HCT116 (cell line): ENCODE measurements around the gene FXYD6.

Source experiments
- CEBPB ChIP-seq: IDR thresholded peaks from 2 replicates; pipeline ENCODE4 v1.6.1; 2012; ENCODE audit warnings: low read depth
- EZH2 ChIP-seq: fragments of 200-600 bp; sonication (generic); IDR thresholded peaks from 2 replicates; pipeline ENCODE4 v1.6.1; 2017; ENCODE audit warnings: antibody characterized with exemption, mixed run types
- POLR2A ChIP-seq: IDR thresholded peaks from 2 replicates; pipeline ENCODE4 v1.7.0; 2011; ENCODE audit warnings: borderline replicate concordance; ENCODE audit not compliant: insufficient read depth, insufficient read length; ENCODE audit errors: extremely low read depth
- TF ChIP-seq, protein P1 (sequence below), 3 experiments: fragments of 200-600 bp in 1 of 3; sonication (generic) in 1 of 3; IDR thresholded peaks in 2 of 3; conservative IDR thresholded peaks in 1 of 3; 2 replicates each; pipeline ENCODE4 v1.5.1; 2012 to 2017; ENCODE audit warnings: low read depth in 2 of 3, low read length in 2 of 3, antibody characterized with exemption in 1 of 3, borderline replicate concordance in 1 of 3, control low read depth in 1 of 3, mild to moderate bottlenecking in 1 of 3, mixed read lengths in 1 of 3, mixed run types in 1 of 3, moderate library complexity in 1 of 3; ENCODE audit not compliant: insufficient read depth in 1 of 3

GRCh38 chr11:117794772-117795629 lies 81.5 kb downstream of the FXYD6 start:
- TF ChIP-seq, protein P1, sequence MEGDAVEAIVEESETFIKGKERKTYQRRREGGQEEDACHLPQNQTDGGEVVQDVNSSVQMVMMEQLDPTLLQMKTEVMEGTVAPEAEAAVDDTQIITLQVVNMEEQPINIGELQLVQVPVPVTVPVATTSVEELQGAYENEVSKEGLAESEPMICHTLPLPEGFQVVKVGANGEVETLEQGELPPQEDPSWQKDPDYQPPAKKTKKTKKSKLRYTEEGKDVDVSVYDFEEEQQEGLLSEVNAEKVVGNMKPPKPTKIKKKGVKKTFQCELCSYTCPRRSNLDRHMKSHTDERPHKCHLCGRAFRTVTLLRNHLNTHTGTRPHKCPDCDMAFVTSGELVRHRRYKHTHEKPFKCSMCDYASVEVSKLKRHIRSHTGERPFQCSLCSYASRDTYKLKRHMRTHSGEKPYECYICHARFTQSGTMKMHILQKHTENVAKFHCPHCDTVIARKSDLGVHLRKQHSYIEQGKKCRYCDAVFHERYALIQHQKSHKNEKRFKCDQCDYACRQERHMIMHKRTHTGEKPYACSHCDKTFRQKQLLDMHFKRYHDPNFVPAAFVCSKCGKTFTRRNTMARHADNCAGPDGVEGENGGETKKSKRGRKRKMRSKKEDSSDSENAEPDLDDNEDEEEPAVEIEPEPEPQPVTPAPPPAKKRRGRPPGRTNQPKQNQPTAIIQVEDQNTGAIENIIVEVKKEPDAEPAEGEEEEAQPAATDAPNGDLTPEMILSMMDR (IDR thresholded peaks at IDR 0.05 in 2 of 3, conservative IDR thresholded peaks at IDR 0.05 in 1 of 3; ENCODE audit: borderline replicate concordance in 1 of 3, insufficient read depth in 1 of 3, low read depth in 2 of 3, low read length in 2 of 3), result no peak
- no peak for TF ChIP-seq EZH2
- TF ChIP-seq POLR2A, result no peak
- TF ChIP-seq CEBPB, result no peak
